NCI-H187 treated with DMSO at 0.1 percent for 48 hours (cell line): ENCODE measurements around the gene RGMB.
"Not testable (repeated sequence)": the region's sequence is repeated elsewhere in the genome, so short reads cannot be mapped to it uniquely, and the experiment has no call there.

Experiments used
- DNase-seq: peaks from one replicate; lab custom pipeline; 2025; lab: John Stamatoyannopoulos, UW

RGMB gene, protein sequence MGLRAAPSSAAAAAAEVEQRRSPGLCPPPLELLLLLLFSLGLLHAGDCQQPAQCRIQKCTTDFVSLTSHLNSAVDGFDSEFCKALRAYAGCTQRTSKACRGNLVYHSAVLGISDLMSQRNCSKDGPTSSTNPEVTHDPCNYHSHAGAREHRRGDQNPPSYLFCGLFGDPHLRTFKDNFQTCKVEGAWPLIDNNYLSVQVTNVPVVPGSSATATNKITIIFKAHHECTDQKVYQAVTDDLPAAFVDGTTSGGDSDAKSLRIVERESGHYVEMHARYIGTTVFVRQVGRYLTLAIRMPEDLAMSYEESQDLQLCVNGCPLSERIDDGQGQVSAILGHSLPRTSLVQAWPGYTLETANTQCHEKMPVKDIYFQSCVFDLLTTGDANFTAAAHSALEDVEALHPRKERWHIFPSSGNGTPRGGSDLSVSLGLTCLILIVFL

DNA sequence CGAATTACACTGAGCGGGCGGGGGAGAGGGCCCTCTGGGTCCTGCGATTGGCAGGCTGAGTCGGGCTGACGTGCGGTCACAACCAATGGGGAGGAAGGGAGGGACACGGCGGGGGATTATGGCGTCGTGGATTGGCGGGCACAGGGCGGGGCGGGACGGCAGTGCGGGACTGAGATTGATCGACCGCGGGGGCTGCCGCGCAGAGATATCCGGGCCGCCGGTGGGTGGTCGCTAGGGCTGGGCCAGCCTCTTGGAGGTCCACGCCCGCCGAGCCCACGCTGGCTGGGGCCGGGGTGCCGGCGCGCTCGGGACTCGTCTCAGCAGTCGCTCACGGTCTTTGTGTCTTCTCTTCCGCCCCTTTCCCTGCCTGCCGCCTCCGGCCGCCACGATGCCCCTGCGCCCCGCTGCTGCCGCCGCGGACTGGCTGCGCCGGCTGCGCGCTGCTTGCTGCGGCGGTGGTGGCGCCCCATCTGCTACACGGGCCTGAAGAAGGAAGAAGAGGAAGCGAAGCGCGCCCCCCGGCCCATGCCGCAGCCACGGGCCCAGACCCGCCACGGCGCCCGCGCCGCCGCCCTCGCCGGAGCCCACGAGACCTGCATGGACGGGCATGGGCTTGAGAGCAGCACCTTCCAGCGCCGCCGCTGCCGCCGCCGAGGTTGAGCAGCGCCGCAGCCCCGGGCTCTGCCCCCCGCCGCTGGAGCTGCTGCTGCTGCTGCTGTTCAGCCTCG lies at the start of gene RGMB:
TSS of gene RGMB (plus strand) at position 200 of the 728 bp plus-strand sequence. CDS start at position 608, 408 bp downstream.
- peak; percentile 87 for DNase-seq

DNA sequence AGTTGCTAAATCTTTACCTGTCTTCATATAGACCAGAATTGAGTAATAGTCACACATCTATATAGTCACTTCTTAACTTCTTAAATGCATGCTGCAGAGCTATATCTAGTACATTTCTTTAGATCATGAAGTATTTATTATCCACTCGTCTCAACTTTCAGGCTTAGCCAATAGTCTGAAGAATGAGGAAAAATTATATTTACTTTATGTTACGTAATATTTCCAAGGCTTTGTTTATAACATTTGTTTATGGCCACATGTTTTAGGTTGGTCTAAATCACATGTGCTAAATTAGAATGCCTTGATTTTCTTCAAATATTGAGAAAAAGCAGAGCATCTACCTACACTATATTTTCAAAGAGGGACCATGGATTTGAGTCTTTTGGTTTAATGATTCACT lies 47.2 kb upstream of the RGMB start:
- no peak for DNase-seq

DNA sequence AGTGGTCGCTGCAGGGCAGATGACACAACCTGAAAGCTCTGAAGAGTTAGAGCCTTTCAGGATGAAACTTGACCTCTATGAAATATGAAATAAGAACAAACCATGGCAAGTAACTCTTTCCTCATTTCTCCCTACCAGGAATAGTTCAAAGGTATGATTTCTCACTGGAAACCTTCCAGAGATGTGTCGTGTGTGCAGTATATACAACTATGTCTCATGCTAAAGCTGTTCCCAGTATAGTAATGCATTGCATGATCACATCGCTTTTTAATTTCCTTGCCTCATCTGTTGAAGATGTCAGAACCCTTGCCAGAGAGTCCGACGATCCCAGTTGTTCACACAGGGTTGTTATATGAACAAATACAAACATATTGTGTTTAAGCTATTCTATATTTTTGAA lies 45.8 kb upstream of the RGMB start:
- DNase-seq, result no peak

DNA sequence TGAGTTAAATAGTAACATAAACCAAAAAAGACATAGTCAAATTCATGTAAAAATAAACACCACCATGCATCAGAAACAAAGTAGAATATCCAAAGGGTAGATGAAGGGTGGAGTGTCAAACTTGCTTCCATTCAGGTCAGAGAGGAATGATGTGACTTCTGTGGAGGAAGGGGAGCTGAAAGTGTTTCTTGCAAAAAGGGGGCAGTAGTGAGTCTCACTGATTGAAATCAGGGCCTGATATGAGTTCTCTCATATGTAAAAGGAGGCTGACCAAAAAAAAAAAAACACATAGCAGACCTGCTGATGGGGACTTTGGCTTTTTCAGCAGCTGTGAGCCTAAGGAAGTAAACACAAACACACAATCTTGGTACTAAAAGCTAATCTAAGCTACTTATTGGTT lies 38.8 kb upstream of the RGMB start:
- DNase-seq, result no peak

DNA sequence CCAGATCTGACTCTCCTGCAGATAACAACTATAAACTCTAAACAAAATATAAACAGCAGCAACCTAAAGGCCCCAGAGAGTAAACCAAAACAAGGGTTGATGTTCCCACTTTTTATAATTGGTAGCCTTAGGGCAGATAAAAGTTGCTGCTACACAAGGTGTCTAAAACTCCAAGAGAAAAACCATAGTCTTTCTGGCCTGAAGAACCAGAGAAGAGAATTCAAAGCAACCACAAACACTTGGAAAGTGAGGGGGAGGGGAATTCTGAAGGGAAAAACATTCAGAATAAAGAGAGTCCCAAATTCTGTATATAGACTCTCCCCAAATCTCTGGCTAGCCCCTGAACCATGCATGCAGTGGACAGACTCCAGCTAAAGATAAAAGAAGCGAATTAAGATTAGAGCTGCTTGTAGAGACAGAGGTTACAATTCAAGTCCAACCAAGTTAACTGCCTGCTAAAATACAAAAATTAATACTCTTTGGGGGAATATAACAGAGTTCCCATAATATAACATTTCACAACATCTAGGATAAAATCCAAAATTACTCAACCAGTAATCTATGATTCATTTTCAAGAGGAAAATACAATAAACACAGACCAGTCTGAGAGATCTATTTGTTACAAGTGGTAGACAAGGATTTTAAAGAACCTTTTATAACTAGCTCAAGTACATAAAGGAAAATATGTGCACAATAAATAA lies 37.5 kb upstream of the RGMB start:
- no peak for DNase-seq

DNA sequence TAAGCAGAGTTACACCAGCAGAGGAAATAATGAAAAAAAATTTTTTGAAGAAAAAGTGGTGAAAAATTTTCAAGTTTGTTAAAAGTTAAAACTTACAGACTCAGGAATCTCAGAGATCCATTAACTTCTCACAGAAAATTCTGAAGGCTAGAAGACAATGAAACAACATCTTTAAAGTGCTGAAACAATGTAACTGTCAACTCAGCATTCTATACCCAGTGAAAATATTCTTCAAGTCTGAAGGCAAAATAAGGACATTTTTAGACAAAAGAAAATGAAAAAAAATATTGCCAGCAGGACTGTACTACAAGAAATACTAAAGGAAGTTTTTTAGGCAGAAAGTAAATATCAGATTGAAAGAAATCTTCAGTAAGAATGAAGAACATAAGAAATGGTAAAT lies 36.7 kb upstream of the RGMB start:
- DNase-seq, result no peak

DNA sequence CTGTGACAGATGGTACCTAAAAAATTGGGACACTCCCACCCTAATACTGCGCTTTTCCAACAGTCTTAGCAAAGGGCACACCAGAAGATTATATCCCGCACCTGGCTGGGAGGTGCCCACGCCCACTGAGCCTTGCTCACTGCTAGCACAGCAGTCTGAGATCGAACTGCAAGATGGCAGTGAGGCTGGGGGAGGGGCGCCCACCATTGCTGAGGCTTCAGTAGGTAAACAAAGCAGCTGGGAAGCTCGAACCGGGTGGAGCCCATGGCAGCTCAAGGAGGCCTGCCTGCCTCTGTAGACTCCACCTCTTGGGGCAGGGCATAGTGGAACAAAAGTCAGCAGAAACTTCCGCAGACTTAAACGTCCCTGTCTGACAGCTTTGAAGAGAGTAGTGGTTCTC lies 36.0 kb upstream of the RGMB start:
- DNase-seq, result not testable (repeated sequence)

DNA sequence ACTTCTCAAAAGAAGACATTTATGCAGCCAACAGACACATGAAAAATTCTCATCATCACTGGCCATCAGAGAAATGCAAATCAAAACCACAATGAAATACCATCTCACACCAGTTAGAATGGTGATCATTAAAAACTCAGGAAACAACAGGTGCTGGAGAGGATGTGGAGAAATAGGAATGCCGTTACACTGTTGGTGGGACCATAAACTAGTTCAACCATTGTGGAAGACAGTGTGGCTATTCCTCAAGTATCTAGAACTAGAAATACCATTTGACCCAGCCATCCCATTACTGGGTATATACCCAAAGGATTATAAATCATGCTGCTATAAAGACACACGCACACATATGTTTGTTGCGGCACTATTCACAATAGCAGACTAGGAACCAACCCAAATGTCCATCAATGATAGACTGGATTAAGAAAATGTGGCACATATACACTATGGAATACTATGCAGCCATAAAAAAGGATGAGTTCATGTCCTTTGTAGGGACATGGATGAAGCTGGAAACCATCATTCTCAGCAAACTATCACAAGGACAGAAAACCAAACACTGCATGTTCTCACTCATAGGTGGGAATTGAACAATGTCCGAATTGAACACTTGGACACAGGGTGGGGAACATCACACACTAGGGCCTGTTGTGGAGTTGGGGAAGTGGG lies 34.8 kb upstream of the RGMB start:
- not testable (repeated sequence) for DNase-seq

DNA sequence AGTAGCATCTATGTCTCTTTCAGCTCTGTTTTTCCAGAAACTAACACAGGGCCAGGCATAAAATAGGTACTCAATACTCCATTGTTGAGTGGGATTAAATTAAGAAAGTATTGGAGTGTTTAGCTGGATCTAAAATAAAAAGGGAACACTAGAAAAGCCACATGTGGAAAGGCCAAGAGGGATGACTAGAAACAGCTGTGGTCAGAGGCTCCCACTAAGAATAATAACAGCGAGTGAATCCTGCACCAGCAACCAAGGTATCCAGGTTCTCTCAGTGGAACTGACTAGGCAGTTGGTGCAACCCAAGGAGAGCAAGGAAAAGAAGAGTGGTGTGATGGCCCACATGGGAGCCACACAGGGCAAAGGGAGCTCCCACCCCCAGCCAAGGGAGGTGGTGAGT lies 31.5 kb upstream of the RGMB start:
- no peak for DNase-seq

DNA sequence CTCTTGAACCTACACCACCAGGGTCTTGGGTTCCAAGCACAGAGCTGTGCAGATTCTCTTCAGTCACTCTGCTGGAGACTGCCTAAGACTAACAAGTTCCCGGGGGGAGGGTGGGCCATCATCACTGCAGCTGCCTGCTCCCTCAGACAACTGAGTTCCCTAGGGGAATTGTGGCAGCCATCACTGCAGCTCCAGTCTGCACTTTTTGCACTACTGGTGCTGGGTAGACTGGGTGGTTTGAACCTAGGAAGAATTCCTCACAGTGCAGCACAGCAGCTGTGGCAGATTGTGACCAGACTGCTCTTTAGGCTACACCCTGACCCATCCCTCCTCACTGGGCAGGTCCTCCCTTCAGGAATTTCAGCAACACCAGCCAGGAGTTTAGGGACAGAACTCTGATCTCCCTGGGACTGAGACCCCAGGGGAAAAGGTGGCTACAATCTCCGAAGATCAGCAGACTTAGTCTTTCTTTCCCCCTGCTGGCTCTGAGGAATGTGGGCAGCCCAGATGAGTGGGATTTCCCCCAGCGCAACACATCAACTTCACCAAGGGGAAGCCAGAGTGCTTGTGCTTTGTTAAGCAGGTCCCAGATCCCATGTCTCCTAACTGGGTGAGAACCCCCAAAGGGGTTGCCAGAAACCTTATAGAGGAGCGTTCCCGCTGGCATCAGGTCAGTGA lies 30.9 kb upstream of the RGMB start:
- DNase-seq, result no peak

DNA sequence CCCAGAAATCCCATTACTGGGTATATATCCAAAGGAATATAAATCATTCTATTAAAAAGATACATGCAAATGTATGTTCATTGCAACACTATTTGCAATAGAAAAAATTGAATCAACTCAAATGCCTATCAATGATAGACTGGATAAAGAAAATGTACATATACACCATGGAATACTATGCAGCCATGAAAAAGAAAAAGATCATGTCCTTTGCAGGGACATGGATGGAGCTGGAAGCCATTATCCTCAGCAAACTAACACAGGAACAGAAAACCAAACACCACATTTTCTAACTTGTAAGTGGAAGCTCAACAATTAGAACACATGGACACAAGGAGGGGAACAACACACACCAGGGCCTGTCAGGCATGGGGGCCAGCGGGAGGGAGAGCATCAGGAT lies 25.2 kb upstream of the RGMB start:
- DNase-seq, result not testable (repeated sequence)

DNA sequence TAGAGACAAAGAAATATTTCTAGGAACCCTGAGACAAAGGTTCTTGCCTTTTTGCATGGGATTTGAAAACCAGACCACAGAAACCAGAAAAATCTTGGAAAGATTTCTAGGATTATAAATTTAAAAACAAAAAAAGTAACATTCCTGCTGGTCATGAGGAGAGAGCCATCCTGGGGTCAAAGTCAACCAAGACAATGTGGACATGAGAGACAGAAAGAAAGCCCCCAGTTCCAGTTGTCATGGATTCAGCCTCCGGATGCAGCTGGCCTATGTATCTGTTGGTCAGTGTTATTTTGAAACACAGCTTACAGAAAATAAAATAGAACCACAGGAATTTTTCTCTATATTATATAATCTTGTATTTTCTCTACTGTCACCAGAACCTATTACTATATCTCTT lies 24.4 kb upstream of the RGMB start:
- no peak for DNase-seq

DNA sequence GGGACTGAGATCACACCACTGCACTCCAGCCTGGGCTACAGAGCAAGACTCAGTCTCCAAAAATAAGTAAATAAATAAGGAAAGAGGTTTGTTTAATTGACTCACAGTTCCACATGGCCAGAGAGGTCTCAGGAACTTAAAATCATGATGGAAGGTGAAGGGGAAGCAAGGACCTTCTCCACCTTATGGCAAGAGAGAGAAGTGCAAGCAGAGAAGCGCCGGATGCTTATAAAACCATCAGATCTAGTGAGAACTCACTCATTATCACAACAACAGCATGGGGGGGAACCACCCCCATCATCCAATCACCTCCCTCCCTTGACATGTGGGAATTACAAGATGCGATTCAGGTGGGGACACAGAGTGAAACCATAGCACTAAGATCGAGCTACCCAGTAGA lies 22.8 kb upstream of the RGMB start:
- no peak for DNase-seq

DNA sequence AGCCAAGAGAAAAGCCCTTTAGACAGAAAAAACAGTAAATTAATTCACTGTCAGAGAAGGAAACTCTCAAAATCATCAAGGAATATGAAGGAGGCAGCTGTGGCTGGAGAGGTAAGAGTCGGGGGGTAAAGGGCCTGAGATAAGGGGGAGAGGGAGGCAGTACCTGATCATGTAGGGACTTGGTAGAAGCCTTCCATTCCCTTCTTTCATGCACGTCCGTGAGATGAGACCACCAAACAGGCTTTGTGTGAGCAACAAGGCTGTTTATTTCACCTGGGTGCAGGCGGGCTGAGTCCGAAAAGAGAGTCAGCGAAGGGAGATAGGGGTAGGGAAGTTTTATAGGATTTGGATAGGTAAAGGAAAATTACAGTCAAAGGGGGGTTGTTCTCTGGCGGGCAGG lies 21.1 kb upstream of the RGMB start:
- DNase-seq, result not testable (repeated sequence)

DNA sequence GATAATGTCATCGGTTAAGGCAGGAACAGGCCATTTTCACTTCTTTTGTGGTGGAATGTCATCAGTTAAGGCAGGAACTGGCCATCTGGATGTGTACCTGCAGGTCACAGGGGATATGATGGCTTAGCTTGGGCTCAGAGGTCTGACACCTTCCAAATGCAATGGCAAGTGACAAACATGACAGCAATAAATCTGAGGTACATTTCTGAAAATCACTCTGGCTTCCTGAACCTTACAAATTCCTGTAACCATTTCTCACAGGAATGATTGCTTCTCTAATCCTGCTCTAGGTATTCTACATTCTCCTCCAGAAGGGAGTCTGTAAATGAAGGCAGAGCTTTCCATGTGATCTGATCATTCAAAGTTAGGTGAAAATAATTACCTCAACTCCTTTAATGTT lies 20.7 kb upstream of the RGMB start:
- DNase-seq, result not testable (repeated sequence)

DNA sequence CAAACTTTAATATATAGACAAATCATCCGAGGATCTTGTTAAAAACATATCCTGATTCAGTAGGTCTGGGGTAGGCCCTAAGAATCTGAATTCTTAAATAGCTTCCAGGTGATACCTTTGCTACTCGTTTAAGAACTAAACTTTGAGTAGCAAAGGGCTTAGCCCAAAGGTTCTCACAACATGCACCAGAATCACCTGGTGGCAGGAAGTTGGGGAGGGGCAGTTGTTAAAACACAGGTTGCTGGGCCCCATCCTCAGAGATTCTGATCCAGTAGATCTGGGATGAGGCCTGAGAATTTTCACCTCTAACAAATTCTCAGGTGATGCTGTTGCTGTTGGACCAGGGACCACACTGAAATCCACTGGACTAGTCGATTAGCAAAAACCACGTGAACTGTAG lies 20.0 kb upstream of the RGMB start:
- DNase-seq, result no peak

DNA sequence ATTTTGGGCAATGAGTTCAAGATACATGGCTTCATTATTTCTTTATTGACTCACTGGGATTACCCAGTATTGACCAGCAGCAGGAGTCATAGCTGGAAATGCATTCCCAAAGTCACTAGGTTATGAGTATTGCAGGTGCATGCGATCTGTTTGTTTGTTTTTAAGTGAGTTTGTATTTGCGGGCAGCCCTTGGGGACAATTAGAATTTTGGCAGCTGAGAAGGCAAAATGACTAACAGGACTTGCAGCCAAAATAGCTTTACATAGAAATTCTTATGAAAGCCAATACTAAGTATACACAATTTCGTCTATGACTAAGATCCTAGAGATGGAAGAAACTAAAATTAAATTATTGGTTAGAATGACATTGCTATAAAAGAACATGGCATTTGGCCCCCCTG lies 18.1 kb upstream of the RGMB start:
- no peak for DNase-seq

DNA sequence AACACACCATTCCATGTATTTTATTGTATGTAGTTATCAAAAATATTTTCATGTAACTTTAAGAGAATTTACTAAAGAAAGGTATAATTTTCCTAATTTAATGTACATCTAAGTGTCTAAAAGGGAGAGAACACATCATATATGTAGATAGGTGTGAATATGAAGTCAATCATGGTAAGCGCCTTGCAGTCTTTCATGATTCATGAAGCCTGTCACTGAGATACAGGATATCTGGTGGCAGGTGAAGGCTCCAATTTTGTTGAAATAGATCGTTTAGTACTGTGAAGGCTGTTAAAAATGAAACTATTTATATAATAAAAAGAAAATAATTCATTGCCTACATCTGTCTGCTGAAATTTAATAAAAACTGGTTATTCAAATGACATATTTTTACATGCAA lies 15.5 kb upstream of the RGMB start:
- no peak for DNase-seq

DNA sequence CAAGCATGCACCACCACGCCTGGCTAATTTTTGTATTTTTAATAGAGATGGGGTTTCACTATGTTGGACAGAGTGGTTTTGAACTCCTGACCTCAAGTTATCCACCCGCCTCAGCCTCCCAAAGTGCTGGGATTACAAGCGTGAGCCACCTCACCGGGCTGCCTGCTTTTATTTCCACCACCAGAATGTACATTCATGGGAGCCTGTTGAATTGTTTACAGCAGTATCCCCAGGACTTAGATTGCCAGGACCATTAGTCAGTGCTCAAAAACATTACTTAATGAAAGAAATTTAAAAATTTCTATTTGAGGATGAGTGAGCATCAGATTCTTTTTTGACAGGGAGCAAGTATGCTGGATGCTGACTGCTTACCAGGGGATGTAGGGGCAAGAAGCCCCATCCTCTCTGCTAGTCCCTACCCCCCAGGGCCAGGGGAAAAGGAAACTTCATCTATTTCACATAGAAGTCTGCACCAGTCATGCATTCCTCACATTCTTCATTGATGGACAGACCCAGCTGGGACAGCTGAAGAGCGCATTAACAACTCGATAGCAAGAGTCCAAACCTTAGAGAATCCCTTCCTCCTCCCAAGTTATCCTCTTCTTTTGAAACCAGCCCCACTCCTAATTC lies 10.3 kb upstream of the RGMB start:
- no peak for DNase-seq

DNA sequence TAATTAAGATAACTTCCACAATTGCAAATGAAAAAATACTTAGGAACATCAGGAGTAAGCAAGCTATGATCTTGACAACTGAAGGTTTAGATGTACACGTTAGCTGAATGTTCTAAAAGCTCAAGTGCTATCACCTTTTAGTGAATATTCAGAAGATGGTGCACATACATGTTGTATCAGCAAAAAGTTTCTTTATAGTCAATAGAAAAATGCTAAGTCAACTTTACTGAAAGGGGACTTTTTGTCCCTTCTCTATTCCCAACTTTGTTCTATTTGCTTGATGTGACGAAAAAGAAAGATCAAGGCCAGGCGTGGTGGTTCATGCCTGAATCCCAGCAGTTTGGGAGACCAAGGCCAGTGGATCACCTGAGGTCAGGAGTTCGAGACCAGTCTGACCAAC lies 7.6 kb upstream of the RGMB start:
- no peak for DNase-seq

DNA sequence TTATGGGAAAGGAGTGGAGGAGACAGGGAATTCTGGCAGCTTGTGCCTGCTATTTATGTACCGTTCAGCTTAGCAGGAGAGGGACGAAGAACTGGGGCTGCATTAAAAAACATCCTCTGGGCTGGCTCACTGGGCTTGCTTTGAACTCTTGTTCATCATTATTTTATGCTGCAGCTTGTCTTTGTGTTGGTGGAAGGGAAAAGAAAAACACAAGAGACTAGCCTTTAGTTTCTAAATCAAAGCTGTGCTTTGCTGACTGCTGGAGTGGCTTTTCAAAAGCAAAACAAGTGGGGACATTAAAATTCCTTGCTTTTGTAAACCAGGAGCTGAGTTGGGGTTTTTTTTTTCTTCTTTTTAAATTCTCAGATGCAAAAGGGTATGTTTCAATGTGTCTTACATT lies 5.9 kb upstream of the RGMB start:
- DNase-seq, result no peak
